ENCODE measurements around the gene PRR7.
A peak's percentile ranks its signal among the peaks of the same experiment; 100 is the strongest.

The PRR7 gene

DNA sequence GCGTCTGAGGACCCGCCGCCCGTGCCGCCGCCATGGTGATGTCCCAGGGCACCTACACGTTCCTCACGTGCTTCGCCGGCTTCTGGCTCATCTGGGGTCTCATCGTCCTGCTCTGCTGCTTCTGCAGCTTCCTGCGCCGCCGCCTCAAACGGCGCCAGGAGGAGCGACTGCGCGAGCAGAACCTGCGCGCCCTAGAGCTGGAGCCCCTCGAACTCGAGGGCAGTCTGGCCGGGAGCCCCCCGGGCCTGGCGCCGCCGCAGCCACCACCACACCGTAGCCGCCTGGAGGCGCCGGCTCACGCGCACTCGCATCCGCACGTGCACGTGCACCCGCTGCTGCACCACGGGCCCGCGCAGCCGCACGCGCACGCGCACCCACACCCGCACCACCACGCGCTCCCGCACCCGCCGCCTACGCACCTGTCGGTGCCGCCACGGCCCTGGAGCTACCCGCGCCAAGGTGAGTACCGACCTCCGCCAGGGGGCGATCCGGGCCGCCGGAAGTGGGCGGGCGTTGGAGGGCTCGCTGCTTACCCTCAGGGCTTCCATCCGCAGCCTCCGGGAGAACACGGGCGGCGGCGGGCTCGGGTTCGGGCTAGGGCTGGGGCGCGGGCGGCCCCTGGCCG, 8.5 kb downstream of the PRR7 start:
- peak overlapping the region; percentile 60 for H3K4me3 ChIP-seq (ENCODE audit: low read depth, low read length)
- DNase-seq (ENCODE audit: low read depth), result peak; percentile 52
- TF ChIP-seq, protein P1, sequence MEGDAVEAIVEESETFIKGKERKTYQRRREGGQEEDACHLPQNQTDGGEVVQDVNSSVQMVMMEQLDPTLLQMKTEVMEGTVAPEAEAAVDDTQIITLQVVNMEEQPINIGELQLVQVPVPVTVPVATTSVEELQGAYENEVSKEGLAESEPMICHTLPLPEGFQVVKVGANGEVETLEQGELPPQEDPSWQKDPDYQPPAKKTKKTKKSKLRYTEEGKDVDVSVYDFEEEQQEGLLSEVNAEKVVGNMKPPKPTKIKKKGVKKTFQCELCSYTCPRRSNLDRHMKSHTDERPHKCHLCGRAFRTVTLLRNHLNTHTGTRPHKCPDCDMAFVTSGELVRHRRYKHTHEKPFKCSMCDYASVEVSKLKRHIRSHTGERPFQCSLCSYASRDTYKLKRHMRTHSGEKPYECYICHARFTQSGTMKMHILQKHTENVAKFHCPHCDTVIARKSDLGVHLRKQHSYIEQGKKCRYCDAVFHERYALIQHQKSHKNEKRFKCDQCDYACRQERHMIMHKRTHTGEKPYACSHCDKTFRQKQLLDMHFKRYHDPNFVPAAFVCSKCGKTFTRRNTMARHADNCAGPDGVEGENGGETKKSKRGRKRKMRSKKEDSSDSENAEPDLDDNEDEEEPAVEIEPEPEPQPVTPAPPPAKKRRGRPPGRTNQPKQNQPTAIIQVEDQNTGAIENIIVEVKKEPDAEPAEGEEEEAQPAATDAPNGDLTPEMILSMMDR (IDR thresholded peaks at IDR 0.05; ENCODE audit: control insufficient read depth, extremely low read depth, insufficient read depth), result peak; percentile 86

DNA sequence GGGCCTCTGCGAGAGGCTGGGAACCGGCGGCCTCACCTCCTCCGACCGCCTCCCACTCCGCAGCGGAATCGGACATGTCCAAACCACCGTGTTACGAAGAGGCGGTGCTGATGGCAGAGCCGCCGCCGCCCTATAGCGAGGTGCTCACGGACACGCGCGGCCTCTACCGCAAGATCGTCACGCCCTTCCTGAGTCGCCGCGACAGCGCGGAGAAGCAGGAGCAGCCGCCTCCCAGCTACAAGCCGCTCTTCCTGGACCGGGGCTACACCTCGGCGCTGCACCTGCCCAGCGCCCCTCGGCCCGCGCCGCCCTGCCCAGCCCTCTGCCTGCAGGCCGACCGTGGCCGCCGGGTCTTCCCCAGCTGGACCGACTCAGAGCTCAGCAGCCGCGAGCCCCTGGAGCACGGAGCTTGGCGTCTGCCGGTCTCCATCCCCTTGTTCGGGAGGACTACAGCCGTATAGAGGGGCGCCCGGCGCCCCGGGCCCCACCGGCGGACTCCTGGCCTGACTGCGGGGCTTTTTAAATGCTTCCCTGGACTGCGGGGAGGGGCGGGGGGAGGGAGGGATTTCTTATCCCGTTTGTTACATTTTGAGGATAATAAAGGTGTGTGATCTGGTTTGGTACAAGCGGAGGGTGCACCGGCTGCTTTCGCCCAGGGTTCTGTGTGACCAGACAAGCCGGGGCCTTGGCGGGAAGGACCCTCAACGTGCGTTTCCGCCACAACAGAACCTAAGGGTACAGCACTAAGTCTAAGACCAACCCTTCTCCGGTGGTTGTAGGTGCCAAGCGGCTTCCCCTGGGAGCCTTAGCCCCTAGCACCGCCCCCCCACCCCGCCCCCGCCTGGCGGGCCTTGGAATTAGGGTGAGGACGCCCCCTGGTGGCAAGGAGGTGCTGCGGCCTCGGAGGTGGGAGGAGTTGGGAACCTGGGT, 9.3 kb downstream of the PRR7 start:
- DNase-seq (ENCODE audit: low read depth), result peak; percentile 56
- peak overlapping the region; percentile 60 for H3K4me3 ChIP-seq (ENCODE audit: low read depth, low read length)
- TF ChIP-seq, protein P1 (IDR thresholded peaks at IDR 0.05; ENCODE audit: control insufficient read depth, extremely low read depth, insufficient read depth), result peak; percentile 99

DNA sequence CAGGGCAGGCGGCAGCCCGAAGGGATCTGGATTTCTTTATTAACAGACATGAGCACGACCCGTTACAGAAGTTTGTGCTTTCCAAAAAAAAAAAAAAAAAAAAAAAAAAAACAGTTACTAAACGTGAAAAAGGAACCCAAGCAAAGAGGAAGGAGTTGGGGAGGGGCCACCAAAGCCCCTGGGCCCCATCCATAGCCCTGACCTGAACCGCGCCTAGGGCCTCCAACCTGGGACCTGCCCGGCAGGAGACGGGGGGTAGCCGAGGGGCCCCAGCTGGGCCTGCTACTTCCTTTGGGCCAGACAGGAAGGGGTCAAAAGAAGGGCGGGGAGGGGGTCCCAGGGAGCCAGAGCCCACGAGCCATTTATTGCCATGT, 10.0 kb downstream of the PRR7 start:
- TF ChIP-seq, protein P1 (IDR thresholded peaks at IDR 0.05; ENCODE audit: control insufficient read depth, extremely low read depth, insufficient read depth), result no peak
- H3K4me3 ChIP-seq (ENCODE audit: low read depth, low read length), result no peak overlapping the region
- no peak for DNase-seq (ENCODE audit: low read depth)

DNA sequence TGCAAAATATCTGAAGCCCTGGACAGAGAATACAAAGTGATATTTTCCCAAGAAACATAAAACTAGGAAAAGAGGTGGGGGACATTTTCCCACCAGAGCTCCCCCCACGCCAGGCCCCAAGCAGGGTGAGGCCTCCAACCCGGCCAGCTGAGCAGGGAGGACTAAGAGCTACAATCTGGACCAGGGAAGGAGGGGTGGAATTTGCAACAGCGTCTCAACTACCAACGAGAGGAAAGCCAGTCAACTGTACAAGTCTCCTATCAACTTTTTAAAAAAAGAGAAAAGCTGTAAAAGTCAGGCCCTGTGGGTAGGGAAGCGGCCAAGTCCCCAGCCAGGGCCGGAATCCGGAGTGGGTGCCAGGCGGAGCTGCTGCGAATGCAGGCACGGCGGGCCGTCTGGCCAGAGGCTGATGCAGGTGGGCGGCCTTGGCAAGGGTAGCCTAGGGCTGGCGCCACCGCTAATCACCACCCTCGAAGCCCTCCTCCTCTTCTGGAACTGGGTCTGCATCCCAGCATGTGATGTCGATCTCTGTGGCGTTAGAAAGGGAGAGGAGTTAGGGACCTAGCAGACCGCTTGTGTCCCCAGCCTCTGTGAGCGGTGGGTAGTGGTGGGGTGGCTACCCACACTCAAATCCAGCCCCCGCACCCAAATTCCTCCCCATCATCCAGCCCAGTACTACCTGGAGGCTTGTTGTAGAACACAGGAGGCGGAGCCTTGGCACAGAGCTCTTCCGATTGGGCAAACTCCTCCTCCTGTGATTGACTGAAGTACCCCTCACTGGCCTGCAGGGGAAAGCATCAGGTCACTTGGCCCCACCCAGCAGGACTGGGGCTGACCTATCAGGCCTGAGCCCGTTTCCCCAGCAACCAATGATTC, 10.6 kb downstream of the PRR7 start:
- DNase-seq (ENCODE audit: low read depth), result peak; percentile 98
- TF ChIP-seq, protein P1 (IDR thresholded peaks at IDR 0.05; ENCODE audit: control insufficient read depth, extremely low read depth, insufficient read depth), result peak; percentile 28; the same call in 1 of the 2 replicates
- H3K4me3 ChIP-seq (ENCODE audit: low read depth, low read length), result no peak overlapping the region

DNA sequence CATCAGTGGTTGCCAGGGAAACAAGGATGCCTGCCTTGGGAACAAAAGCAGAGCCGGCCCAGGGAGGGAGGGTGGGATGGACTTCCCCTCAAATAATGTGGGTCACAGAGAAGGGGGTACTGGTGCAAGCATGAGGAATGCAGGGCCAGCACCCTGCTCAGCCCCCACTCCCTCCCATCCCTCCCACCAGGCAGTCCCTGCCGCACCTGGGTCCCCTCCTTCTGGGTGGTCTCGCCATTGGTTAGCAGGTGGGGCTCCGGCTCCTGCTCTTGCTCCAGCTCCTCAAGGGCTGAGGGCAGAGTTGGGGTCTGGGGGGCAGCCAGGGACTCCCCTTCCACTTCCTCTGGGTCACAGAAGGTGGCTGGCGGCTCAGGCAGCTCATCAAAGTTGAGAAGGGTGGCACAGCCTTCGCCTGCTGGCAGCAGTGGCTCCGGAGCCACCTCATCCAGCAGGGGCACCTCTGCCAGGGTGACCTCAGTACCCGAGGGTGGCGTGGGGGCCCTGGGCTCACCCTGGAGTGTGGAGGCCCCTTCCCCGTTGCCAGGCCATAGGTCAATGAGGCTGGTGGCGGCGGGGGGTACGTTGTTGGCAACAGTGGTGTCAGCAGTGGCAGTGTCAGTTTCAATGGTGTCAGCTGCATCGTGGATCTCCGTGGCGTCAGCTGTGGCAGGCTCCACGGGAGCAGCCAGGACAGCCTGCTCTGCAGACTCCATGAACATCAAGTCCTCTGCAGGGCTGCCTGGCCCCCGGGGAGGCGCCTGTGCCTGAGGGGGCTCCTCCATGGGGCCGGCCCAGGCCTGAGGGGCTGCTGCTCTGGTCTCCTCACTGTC, 11.5 kb downstream of the PRR7 start:
- no peak for DNase-seq (ENCODE audit: low read depth)
- H3K4me3 ChIP-seq (ENCODE audit: low read depth, low read length), result no peak overlapping the region
- TF ChIP-seq, protein P1 (IDR thresholded peaks at IDR 0.05; ENCODE audit: control insufficient read depth, extremely low read depth, insufficient read depth), result no peak

DNA sequence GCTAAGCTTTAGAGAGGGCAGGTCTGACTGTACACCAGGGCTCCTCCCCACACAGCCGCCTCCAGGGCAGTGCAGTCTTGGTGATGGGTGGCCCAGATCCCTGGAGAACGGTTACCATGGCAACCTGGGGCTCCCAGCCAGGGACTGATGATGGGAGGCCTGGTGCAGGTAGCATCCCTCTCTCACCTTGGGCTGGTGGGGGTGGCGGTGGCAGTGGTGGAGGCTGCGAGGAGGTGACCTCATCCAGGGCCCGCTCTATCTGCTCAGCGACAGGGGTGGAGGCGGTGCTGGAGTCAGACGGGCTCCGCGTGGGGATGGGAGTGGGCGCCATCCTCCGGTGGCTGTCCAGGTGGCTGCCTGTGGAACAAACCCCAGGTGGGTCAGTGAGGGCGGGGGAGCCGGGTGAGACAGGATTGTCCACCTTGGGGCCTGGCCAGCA, 12.3 kb downstream of the PRR7 start:
- no peak for DNase-seq (ENCODE audit: low read depth)
- no peak overlapping the region for H3K4me3 ChIP-seq (ENCODE audit: low read depth, low read length)
- TF ChIP-seq, protein P1 (IDR thresholded peaks at IDR 0.05; ENCODE audit: control insufficient read depth, extremely low read depth, insufficient read depth), result no peak

Measured in LNCaP clone FGC (cell line).